Body of pancreas (tissue), 4 donors: ENCODE data around the gene PIP4K2C.

Experiments
- POLR2A ChIP-seq, 3 donors: fragments of 450-650 bp; IDR thresholded peaks; one replicate each; pipeline ENCODE4 v1.6.1; 2016; ENCODE audit warnings: antibody characterized with exemption in 3 of 3, mild to moderate bottlenecking in 2 of 3
- TF ChIP-seq, protein P1 (sequence below), 7 experiments: fragments of 450-650 bp in 4 of 7; fragments of 200-600 bp in 3 of 7; sonication (generic) in 3 of 7; IDR thresholded peaks; one replicate each; pipeline ENCODE4 v1.5.1; 2016 to 2019; ENCODE audit warnings: antibody characterized with exemption in 7 of 7

DNA sequence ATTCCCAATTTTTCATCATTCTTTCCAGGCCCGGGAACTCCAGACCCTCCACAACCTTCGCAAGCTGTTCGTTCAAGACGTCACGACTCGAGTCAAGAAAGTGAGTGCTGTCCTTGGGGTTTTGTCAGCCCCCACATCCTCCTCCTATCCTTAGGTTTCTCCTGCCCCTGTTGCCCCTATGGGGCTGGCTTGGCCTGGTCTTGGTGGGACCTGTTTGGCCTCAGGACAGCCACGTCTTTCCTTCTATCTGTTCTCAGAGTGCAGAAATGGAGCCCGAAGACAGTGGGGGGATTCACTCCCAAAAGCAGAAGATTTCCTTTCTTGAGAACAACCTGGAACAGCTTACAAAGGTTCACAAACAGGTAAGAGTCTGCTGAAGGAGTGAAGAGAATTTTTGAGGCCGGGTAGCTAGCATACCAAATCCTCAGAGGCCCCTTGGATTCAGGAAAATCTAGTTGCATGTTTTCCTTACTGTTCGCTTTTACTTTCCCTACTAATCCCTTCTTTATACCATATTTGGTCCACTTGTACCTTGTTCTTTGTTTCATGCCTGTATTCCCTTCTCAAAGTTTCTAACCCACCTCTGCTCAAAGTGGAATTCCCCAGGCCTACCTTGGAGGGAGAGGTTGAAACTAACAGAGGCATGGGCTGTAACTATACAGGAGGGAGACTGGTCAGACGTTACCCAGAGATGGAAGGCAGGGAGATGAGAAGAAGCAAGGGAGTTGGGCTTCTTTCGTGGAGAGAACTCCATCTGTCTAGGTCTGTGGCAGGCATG lies 12.8 kb upstream of the PIP4K2C start:
- TF ChIP-seq, protein P1, sequence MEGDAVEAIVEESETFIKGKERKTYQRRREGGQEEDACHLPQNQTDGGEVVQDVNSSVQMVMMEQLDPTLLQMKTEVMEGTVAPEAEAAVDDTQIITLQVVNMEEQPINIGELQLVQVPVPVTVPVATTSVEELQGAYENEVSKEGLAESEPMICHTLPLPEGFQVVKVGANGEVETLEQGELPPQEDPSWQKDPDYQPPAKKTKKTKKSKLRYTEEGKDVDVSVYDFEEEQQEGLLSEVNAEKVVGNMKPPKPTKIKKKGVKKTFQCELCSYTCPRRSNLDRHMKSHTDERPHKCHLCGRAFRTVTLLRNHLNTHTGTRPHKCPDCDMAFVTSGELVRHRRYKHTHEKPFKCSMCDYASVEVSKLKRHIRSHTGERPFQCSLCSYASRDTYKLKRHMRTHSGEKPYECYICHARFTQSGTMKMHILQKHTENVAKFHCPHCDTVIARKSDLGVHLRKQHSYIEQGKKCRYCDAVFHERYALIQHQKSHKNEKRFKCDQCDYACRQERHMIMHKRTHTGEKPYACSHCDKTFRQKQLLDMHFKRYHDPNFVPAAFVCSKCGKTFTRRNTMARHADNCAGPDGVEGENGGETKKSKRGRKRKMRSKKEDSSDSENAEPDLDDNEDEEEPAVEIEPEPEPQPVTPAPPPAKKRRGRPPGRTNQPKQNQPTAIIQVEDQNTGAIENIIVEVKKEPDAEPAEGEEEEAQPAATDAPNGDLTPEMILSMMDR (IDR thresholded peaks at IDR 0.05): no peak
- TF ChIP-seq POLR2A (IDR thresholded peaks at IDR 0.05): no peak
